ENCODE data around the gene IFITM10. TPM values are rescaled to one million over a fixed set of nuclear protein-coding genes. Genes with fewer than 3 reads are reported as not detected.

The IFITM10 gene
- total and polyA plus RNA-seq, 10 of the 15 experiments (the other 5 are each of a cell fraction or from before 2014, with no cell fraction given), result 0.04 to 0.27 TPM; not detected in 8

DNA sequence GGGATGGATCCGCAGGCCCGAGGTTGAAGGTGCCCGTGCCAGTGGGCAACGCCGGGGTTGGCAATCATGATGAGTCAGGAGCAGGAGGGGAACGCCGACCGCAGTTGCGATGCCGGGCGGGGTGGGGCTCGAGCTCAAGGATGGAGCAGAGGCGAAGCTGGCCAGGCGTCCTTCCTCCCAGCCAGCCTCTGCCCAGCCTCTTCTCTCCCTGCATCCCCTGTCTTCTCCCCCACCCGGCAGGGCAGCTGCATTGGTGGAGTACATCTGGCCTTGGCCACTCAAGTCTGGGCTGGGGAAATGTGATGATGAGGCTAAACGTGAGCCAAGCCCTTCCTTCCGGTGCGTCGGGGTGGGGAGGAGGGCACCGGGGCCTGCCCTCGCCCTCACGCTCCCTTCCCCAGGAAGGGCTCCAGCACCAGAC lies 3.9 kb downstream of the IFITM10 start:
- WGBS (ENCODE audit: insufficient coverage, insufficient replicate concordance, low lambda C conversion rate, missing lambda C conversion rate), result 82% methylated on average over 21 of the region's 22 CpGs
- no peaks in the 10 kb centered on the region for H3K79me2 ChIP-seq (ENCODE audit: control insufficient read depth, insufficient read depth, low read length)
- intact Hi-C loops (cut with micrococcal nuclease; ENCODE audit: unreplicated experiment) (no loop called here), in situ Hi-C loops (cut with MboI) (no loop called here)
- ChIA-PET POLR2A (no interaction called here), SMC1A (ENCODE audit: uncharacterized antibody, unreplicated experiment) (no interaction called here), CTCF (no interaction called here), RAD21 (ENCODE audit: unreplicated experiment) (no interaction called here)
- no peak overlapping the region for H3K4me2 ChIP-seq (ENCODE audit: control insufficient read depth, insufficient read depth)
- H4K20me1 ChIP-seq (ENCODE audit: control insufficient read depth, insufficient read depth), result no peaks in the 10 kb centered on the region
- H2AFZ ChIP-seq (ENCODE audit: control insufficient read depth, low read depth, low read length), result no peak overlapping the region
- DNase-seq (ENCODE audit: low read depth, low spot score), result no peak
- no peaks in the 10 kb centered on the region; a peak in 1 of 4 replicates for H3K27me3 ChIP-seq (replicated peaks in 1 of 2; ENCODE audit: control insufficient read depth in 2 of 2, insufficient read depth in 2 of 2, low read length in 1 of 2)
- H3K27ac ChIP-seq (ENCODE audit: control insufficient read depth, insufficient read depth), result no peak overlapping the region
- H3K9me3 ChIP-seq (replicated peaks; ENCODE audit: control insufficient read depth, insufficient read depth, low read length), result no peaks in the 10 kb centered on the region; the same call in 2 of the 3 replicates
- ATAC-seq, result no peak
- H3K4me1 ChIP-seq (ENCODE audit: control insufficient read depth, insufficient read depth, low read length), result no peaks in the 10 kb centered on the region
- BruUV-seq (replicated peaks), result no TSS peak
- no peak overlapping the region for H3K9ac ChIP-seq (ENCODE audit: control insufficient read depth, insufficient read depth, low read length)
- H3K36me3 ChIP-seq (ENCODE audit: control insufficient read depth in 2 of 2, insufficient read depth in 2 of 2, low read length in 1 of 2), result no peaks in the 10 kb centered on the region
- H3K4me3 ChIP-seq, result no peak overlapping the region
- TF ChIP-seq, protein P1, sequence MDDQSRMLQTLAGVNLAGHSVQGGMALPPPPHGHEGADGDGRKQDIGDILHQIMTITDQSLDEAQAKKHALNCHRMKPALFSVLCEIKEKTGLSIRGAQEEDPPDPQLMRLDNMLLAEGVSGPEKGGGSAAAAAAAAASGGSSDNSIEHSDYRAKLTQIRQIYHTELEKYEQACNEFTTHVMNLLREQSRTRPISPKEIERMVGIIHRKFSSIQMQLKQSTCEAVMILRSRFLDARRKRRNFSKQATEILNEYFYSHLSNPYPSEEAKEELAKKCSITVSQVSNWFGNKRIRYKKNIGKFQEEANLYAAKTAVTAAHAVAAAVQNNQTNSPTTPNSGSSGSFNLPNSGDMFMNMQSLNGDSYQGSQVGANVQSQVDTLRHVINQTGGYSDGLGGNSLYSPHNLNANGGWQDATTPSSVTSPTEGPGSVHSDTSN (IDR thresholded peaks at IDR 0.05; ENCODE audit: insufficient replicate concordance, low read depth, low read length), result peak; percentile 19
- TF ChIP-seq, protein P2, sequence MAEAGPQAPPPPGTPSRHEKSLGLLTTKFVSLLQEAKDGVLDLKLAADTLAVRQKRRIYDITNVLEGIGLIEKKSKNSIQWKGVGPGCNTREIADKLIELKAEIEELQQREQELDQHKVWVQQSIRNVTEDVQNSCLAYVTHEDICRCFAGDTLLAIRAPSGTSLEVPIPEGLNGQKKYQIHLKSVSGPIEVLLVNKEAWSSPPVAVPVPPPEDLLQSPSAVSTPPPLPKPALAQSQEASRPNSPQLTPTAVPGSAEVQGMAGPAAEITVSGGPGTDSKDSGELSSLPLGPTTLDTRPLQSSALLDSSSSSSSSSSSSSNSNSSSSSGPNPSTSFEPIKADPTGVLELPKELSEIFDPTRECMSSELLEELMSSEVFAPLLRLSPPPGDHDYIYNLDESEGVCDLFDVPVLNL (IDR thresholded peaks at IDR 0.05; ENCODE audit: low read depth, low read length), result no peak
- no peak for FAIRE-seq

DNA sequence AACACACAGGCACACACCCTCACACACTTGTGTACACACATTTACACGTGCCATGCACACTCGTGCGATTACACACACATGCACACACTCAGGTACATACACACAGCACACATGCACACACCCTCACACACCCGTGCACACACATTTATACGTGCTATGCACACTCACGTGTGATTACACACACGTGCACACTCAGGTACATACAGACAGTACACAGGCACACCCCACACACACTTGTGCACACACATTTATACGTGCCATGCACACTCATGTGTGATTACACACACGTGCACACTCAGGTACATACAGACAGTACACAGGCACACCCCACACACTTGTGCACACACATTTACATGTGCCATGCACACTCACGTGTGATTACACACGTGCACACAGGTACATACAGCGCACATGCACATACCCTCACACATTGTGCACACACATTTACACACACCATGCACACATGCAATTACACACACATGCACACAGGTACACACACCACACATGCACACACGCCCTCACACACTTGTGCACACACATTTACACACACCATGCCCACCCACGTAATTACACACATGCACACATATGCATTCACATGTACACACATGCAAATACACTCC lies 4.6 kb downstream of the IFITM10 start:
- CTCF ChIA-PET, result no interaction called here
- H3K4me2 ChIP-seq (ENCODE audit: control insufficient read depth, insufficient read depth), result no peak overlapping the region
- H3K9ac ChIP-seq (ENCODE audit: control insufficient read depth, insufficient read depth, low read length), result no peak overlapping the region
- POLR2A ChIA-PET, result no interaction called here
- H3K79me2 ChIP-seq (ENCODE audit: control insufficient read depth, insufficient read depth, low read length), result no peaks in the 10 kb centered on the region
- H3K4me1 ChIP-seq (ENCODE audit: control insufficient read depth, insufficient read depth, low read length), result no peaks in the 10 kb centered on the region
- RAD21 ChIA-PET (ENCODE audit: unreplicated experiment), result no interaction called here
- no peak overlapping the region for H2AFZ ChIP-seq (ENCODE audit: control insufficient read depth, low read depth, low read length)
- no peak for TF ChIP-seq MYC (IDR thresholded peaks at IDR 0.05; ENCODE audit: insufficient read depth, insufficient read length, insufficient replicate concordance, low read length, severe bottlenecking)
- 0 out of 2 replicates have a peak, but pooled peaks have one; percentile 7 for TF ChIP-seq TCF3 (IDR thresholded peaks at IDR 0.05; ENCODE audit: borderline replicate concordance, insufficient read depth, low read depth, low read length)
- TF ChIP-seq PML (IDR thresholded peaks at IDR 0.05; ENCODE audit: low read length), result no peak
- TF ChIP-seq, protein P2 (IDR thresholded peaks at IDR 0.05; ENCODE audit: low read depth, low read length), result no peak
- no peaks in the 10 kb centered on the region for H3K36me3 ChIP-seq (ENCODE audit: control insufficient read depth in 2 of 2, insufficient read depth in 2 of 2, low read length in 1 of 2)
- no peaks in the 10 kb centered on the region for H4K20me1 ChIP-seq (ENCODE audit: control insufficient read depth, insufficient read depth)
- BruUV-seq (replicated peaks), result no TSS peak
- H3K4me3 ChIP-seq, result no peak overlapping the region
- ATAC-seq, result no peak
- no peak for DNase-seq (ENCODE audit: low read depth, low spot score)
- H3K27me3 ChIP-seq (replicated peaks in 1 of 2; ENCODE audit: control insufficient read depth in 2 of 2, insufficient read depth in 2 of 2, low read length in 1 of 2), result no peaks in the 10 kb centered on the region; a peak in 1 of 4 replicates
- no peak overlapping the region for H3K27ac ChIP-seq (ENCODE audit: control insufficient read depth, insufficient read depth)
- intact Hi-C loops (cut with micrococcal nuclease; ENCODE audit: unreplicated experiment), result no loop called here
- FAIRE-seq, result no peak
- no peaks in the 10 kb centered on the region; the same call in 2 of the 3 replicates for H3K9me3 ChIP-seq (replicated peaks; ENCODE audit: control insufficient read depth, insufficient read depth, low read length)
- in situ Hi-C loops (cut with MboI), result no loop called here
- SMC1A ChIA-PET (ENCODE audit: uncharacterized antibody, unreplicated experiment), result no interaction called here
- WGBS (ENCODE audit: insufficient coverage, insufficient replicate concordance, low lambda C conversion rate, missing lambda C conversion rate), result 56% methylated on average over 14 of the region's 14 CpGs

Data from GM12878 (cell line).